Endothelial cell of umbilical vein (primary cell): Measurements from ENCODE around the gene AFG1L. TPM values are rescaled to one million over a fixed set of nuclear protein-coding genes. Genes with fewer than 3 reads are reported as not detected.

Experiments used
- BruUV-seq: library from RNA; stranded (reverse); fragments of 400-500 nt; replicated peaks from 2 replicates; lab custom pipeline; 2021; lab: Mats Ljungman, UMichigan
- CTCF ChIA-PET: fragments of 300-600, 350-600 bp; sonication (Branson Sonifier 250); formaldehyde crosslinking; loops from one replicate; lab custom pipeline; 2021; ENCODE audit warnings: antibody characterized with exemption, inconsistent platforms; lab: Charles Lee
- POLR2A ChIA-PET: fragments of 300-600, 350-600 bp; sonication (Branson Sonifier 250); formaldehyde crosslinking; loops from one replicate; lab custom pipeline; 2021; ENCODE audit warnings: antibody characterized with exemption, inconsistent platforms; lab: Charles Lee
- DNase-seq: peaks from one replicate; pipeline ENCODE4 v3.0.0-alpha.2; 2011; ENCODE audit warnings: low read depth, low spot score
- FAIRE-seq: peaks from 2 replicates; lab custom pipeline; 2011; peaks lifted over from hg19 to GRCh38; lab: Jason Lieb, UNC
- H2AFZ ChIP-seq: 2 replicates; pipeline ENCODE4 v1.6.0; 2012; ENCODE audit warnings: low read depth, low read length, control low read depth, inconsistent platforms
- H3K27ac ChIP-seq: 2 replicates; pipeline ENCODE4 v1.5.1; 2011; ENCODE audit warnings: low read depth, mild to moderate bottlenecking, control low read depth, low read length, moderate library complexity; ENCODE audit not compliant: insufficient read depth
- H3K27me3 ChIP-seq, 2 experiments: 2 replicates each; pipeline versions ENCODE4 v1.6.0 to v1.6.1; 2011; ENCODE audit warnings: low read length in 2 of 2, mixed read lengths in 1 of 2; ENCODE audit not compliant: control insufficient read depth in 2 of 2, insufficient read depth in 2 of 2
- H3K36me3 ChIP-seq, 2 experiments: 2 replicates in 1 of 2; 3 replicates in 1 of 2; pipeline ENCODE4 v1.5.1; 2011; ENCODE audit warnings: low read length in 2 of 2, mild to moderate bottlenecking in 1 of 2, moderate library complexity in 1 of 2; ENCODE audit not compliant: control insufficient read depth in 2 of 2, insufficient read depth in 2 of 2; ENCODE audit errors: extremely low read depth in 1 of 2
- H3K4me1 ChIP-seq: 3 replicates; pipeline ENCODE4 v1.5.1; 2011; ENCODE audit warnings: mild to moderate bottlenecking, low read length; ENCODE audit not compliant: control insufficient read depth, insufficient read depth; ENCODE audit errors: extremely low read depth
- H3K4me2 ChIP-seq: 2 replicates; pipeline ENCODE4 v1.6.1; 2011; ENCODE audit warnings: low read length, control low read depth, mixed read lengths; ENCODE audit not compliant: insufficient read depth
- H3K4me3 ChIP-seq, 3 experiments: fragments of 200-600 bp in 1 of 3; sonication (generic), shearing (Covaris generic) in 1 of 3; replicated peaks in 1 of 3; 2 replicates each; pipeline ENCODE4 v1.5.1; 2011 to 2016; ENCODE audit warnings: control low read depth in 3 of 3, low read length in 3 of 3, mild to moderate bottlenecking in 2 of 3, inconsistent platforms in 1 of 3, low read depth in 1 of 3, moderate library complexity in 1 of 3; ENCODE audit not compliant: insufficient read depth in 1 of 3
- H3K79me2 ChIP-seq: 2 replicates; pipeline ENCODE4 v1.6.0; 2012; ENCODE audit warnings: low read length, inconsistent platforms; ENCODE audit not compliant: control insufficient read depth, insufficient read depth
- H3K9ac ChIP-seq: replicated peaks from 2 replicates; pipeline ENCODE3; 2011; ENCODE audit warnings: low read length, control low read depth; ENCODE audit not compliant: insufficient read depth; ENCODE audit errors: extremely low read depth
- H3K9me1 ChIP-seq: replicated peaks from 3 replicates; pipeline ENCODE4 v1.6.0; 2011; ENCODE audit warnings: mild to moderate bottlenecking, low read length; ENCODE audit not compliant: control insufficient read depth, insufficient read depth; ENCODE audit errors: extremely low read depth
- H3K9me3 ChIP-seq: replicated peaks from 2 replicates; pipeline ENCODE4 v1.5.1; 2012; ENCODE audit warnings: low read length, inconsistent platforms; ENCODE audit not compliant: control insufficient read depth, insufficient read depth
- H4K20me1 ChIP-seq: replicated peaks from 2 replicates; pipeline ENCODE3; 2011; ENCODE audit warnings: mild to moderate bottlenecking, low read length; ENCODE audit not compliant: control insufficient read depth, insufficient read depth; ENCODE audit errors: extremely low read depth
- CTCF ChIP-seq, 2 donors: IDR thresholded peaks; 1 replicate in 1 of 2; 2 replicates in 1 of 2; pipeline ENCODE4 v1.5.1; 2011; ENCODE audit warnings: low read length in 2 of 2, mild to moderate bottlenecking in 2 of 2, moderate library complexity in 2 of 2, control low read depth in 1 of 2, inconsistent platforms in 1 of 2, low read depth in 1 of 2; ENCODE audit not compliant: insufficient read depth in 1 of 2; ENCODE audit errors: extremely low read depth in 1 of 2
- EZH2 ChIP-seq: IDR thresholded peaks from 2 replicates; pipeline ENCODE4 v1.6.1; 2012; ENCODE audit warnings: borderline replicate concordance, low read depth, mild to moderate bottlenecking, moderate library complexity, low read length, inconsistent platforms; ENCODE audit not compliant: severe bottlenecking
- FOS ChIP-seq: IDR thresholded peaks from 2 replicates; pipeline ENCODE4 v1.6.1; 2011; ENCODE audit warnings: mild to moderate bottlenecking, low read length, moderate library complexity, borderline replicate concordance; ENCODE audit not compliant: insufficient read depth
- GATA2 ChIP-seq: IDR thresholded peaks from 2 replicates; pipeline ENCODE4 v1.7.0; 2011; ENCODE audit warnings: low read depth, mild to moderate bottlenecking, moderate library complexity, mixed read lengths, low read length; ENCODE audit not compliant: insufficient read length, insufficient read depth
- JUN ChIP-seq: IDR thresholded peaks from 2 replicates; pipeline ENCODE4 v1.6.1; 2011; ENCODE audit warnings: borderline replicate concordance, low read depth; ENCODE audit not compliant: insufficient read length, insufficient read depth
- POLR2AphosphoS5 ChIP-seq: IDR thresholded peaks from 2 replicates; pipeline ENCODE4 v1.6.1; 2012; ENCODE audit warnings: low read depth, mild to moderate bottlenecking, control low read depth, low read length, moderate library complexity; ENCODE audit not compliant: insufficient read depth
- dilution Hi-C: fragments of 300-500 bp; cut with MboI; formaldehyde crosslinking; loops from one replicate; pipeline ENCODE4 v1.15.0; 2019; ENCODE audit warnings: low sequenced_read_pairs; ENCODE audit not compliant: extremely low pct_ligation_motif_present
- intact Hi-C: fragments of 100-400 bp; cut with micrococcal nuclease; formaldehyde crosslinking; loops from one replicate; pipeline ENCODE4 v1.10.0; 2022
- polyA plus RNA-seq, 4 experiments: library from polyadenylated mRNA; depleted of rRNA in 3 of 4; stranded (reverse) in 3 of 4; unstranded in 1 of 4; fragments of >200 nt; gene quantifications; 2 replicates each; pipeline versions ENCODE4 v1.2.1 to v1.2.3, GENCODE V29; 2011 to 2012; ENCODE audit warnings: missing spikeins in 1 of 4
- total RNA-seq: library from RNA; stranded (reverse); gene quantifications from 2 replicates; pipeline ENCODE4 v1.2.3, GENCODE V29; 2021

AFG1L gene
- total and polyA plus RNA-seq, 2 donors (not counting 3 experiments of a cell fraction or from before 2014, with no cell fraction given), result 1.0 to 6.2 TPM

- DNase-seq (peak; percentile 48), FAIRE-seq (peak; percentile 88)
- H3K9me3 ChIP-seq, result no peaks in the 10 kb centered on the region
- TF ChIP-seq GATA2 (peak; percentile 19), FOS (peak; percentile 68), CTCF (IDR thresholded peaks at IDR 0.05; ENCODE audit: extremely low read depth in 1 of 2, insufficient read depth in 1 of 2, low read depth in 1 of 2, low read length in 2 of 2) (no peak), EZH2 (no peak), POLR2AphosphoS5 (no peak), JUN (peak; percentile 31)
- H3K9ac ChIP-seq, result no peak overlapping the region
- dilution Hi-C loops, result no loop called here
- POLR2A ChIA-PET, result no interaction called here
- no peak overlapping the region for H2AFZ ChIP-seq
- no peak overlapping the region for H3K4me3 ChIP-seq
- H3K36me3 ChIP-seq, result peaks cover 0 to 2% of the 10 kb centered on the region in 2 experiments
- H3K9me1 ChIP-seq, result no peaks in the 10 kb centered on the region
- CTCF ChIA-PET, result interaction anchor here (1.1 to 3.9 kb wide), 4 partner anchors 218 to 508 kb away, joined by 3 to 15 read pairs (median 4); no protein-coding TSS in a partner anchor
- H3K27ac ChIP-seq, result peak overlapping the region; percentile 8
- H3K4me2 ChIP-seq, result peak overlapping the region; percentile 48
- H4K20me1 ChIP-seq, result no peaks in the 10 kb centered on the region
- H3K4me1 ChIP-seq, result peaks cover 46% of the 10 kb centered on the region
- intact Hi-C loops, result loop anchor here (2.0 to 10.0 kb wide), 2 partner anchors 55 to 1621 kb away; partner anchors contain the start of gene CDC40
- no peaks in the 10 kb centered on the region for H3K27me3 ChIP-seq
- H3K79me2 ChIP-seq, result peaks cover 16% of the 10 kb centered on the region
- BruUV-seq, result TSS peak; percentile 0
These were observed 269.3 kb downstream of the AFG1L start for GRCh38 chr6:108564178-108564577.
